ENCODE data around the gene TSPAN11. TPM values are rescaled to one million over a fixed set of nuclear protein-coding genes. Genes with fewer than 3 reads are reported as not detected.
A peak's percentile ranks its signal among the peaks of the same experiment; 100 is the strongest.

The TSPAN11 gene
- total and polyA plus RNA-seq, 10 donors: 0.26 to 4.1 (median 1.4) TPM

GRCh38 chr12:30965613-30965985, 39.1 kb downstream of the TSPAN11 start:
- Histone ChIP-seq H3K36me3 (no peaks in the 10 kb centered on the region), H3K4me1 (peaks cover 0 to 8% (median 0%) of the 10 kb centered on the region in 6 donors), H3K27ac (no peak overlapping the region), H3K27me3 (replicated peaks in 1 of 7) (peaks cover 0 to 7% (median 0%) of the 10 kb centered on the region in 7 donors), H3K9me3 (no peaks in the 10 kb centered on the region), H3K4me3 (no peak overlapping the region)
- intact Hi-C loops (cut with DNase I; ENCODE audit: low total_unique reads): no loop called here
- TF ChIP-seq POLR2AphosphoS5 (IDR thresholded peaks at IDR 0.05) (no peak), CTCF (IDR thresholded peaks at IDR 0.05 in 8 of 11, conservative IDR thresholded peaks at IDR 0.05 in 3 of 11) (no peak), POLR2A (IDR thresholded peaks at IDR 0.05) (no peak)
- 87 to 96% (median 90%) methylated on average over 11 of the region's 11 CpGs for WGBS, 5 donors
- peak; percentile 58 for DNase-seq

- intact Hi-C loops (cut with DNase I; ENCODE audit: low total_unique reads): no loop called here
- TF ChIP-seq POLR2AphosphoS5 (IDR thresholded peaks at IDR 0.05): no peak
- TF ChIP-seq CTCF (IDR thresholded peaks at IDR 0.05 in 8 of 11, conservative IDR thresholded peaks at IDR 0.05 in 3 of 11): no peak
- no peak for TF ChIP-seq POLR2A (IDR thresholded peaks at IDR 0.05)
- WGBS, 5 donors: 72 to 97% (median 81%) methylated on average over 3 of the region's 3 CpGs
Observed at GRCh38 chr12:30967026-30967425, 40.5 kb downstream of the TSPAN11 start.

GRCh38 chr12:30968211-30968610, 41.7 kb downstream of the TSPAN11 start:
- 55 to 69% (median 64%) methylated on average over 5 of the region's 5 CpGs for WGBS, 5 donors
- peaks cover 0 to 25% (median 0%) of the 10 kb centered on the region in 6 donors for H3K4me1 ChIP-seq
- intact Hi-C loops (cut with DNase I; ENCODE audit: low total_unique reads): no loop called here
- peak; percentile 39 for DNase-seq
- H3K36me3 ChIP-seq: no peaks in the 10 kb centered on the region
- TF ChIP-seq POLR2A (IDR thresholded peaks at IDR 0.05) (no peak), CTCF (IDR thresholded peaks at IDR 0.05 in 8 of 11, conservative IDR thresholded peaks at IDR 0.05 in 3 of 11) (no peak), POLR2AphosphoS5 (IDR thresholded peaks at IDR 0.05) (no peak)
- H3K27ac ChIP-seq: no peak overlapping the region
- no peaks in the 10 kb centered on the region for H3K9me3 ChIP-seq
- no peak overlapping the region for H3K4me3 ChIP-seq
- peaks cover 0 to 3% (median 0%) of the 10 kb centered on the region in 7 donors for H3K27me3 ChIP-seq (replicated peaks in 1 of 7)

More at GRCh38 chr12:30967026-30967425, 40.5 kb downstream of the TSPAN11 start:
- Histone ChIP-seq H3K36me3 (no peaks in the 10 kb centered on the region), H3K4me1 (peaks cover 0 to 17% (median 0%) of the 10 kb centered on the region in 6 donors), H3K27me3 (replicated peaks in 1 of 7) (peaks cover 0 to 3% (median 0%) of the 10 kb centered on the region in 7 donors), H3K27ac (no peak overlapping the region), H3K9me3 (no peaks in the 10 kb centered on the region), H3K4me3 (no peak overlapping the region)
- peak; percentile 65 for DNase-seq

GRCh38 chr12:30969006-30969405, 42.5 kb downstream of the TSPAN11 start:
- TF ChIP-seq POLR2A (IDR thresholded peaks at IDR 0.05): no peak
- TF ChIP-seq POLR2AphosphoS5 (IDR thresholded peaks at IDR 0.05): no peak
- no peak for TF ChIP-seq CTCF (IDR thresholded peaks at IDR 0.05 in 8 of 11, conservative IDR thresholded peaks at IDR 0.05 in 3 of 11)
- DNase-seq: peak; percentile 48
- peaks cover 0 to 25% (median 0%) of the 10 kb centered on the region in 6 donors for H3K4me1 ChIP-seq
- 76 to 89% (median 83%) methylated on average over 3 of the region's 3 CpGs for WGBS, 5 donors
- H3K27me3 ChIP-seq (replicated peaks in 1 of 7): no peaks in the 10 kb centered on the region
- H3K27ac ChIP-seq: no peak overlapping the region
- H3K36me3 ChIP-seq: no peaks in the 10 kb centered on the region
- intact Hi-C loops (cut with DNase I; ENCODE audit: low total_unique reads): no loop called here
- no peak overlapping the region for H3K4me3 ChIP-seq
- H3K9me3 ChIP-seq: no peaks in the 10 kb centered on the region

All from spleen (tissue), 11 donors.